Mesenteric fat pad (tissue), 1 donor: ENCODE results near the gene ZBP1. TPM values are rescaled to one million over a fixed set of nuclear protein-coding genes. Genes with fewer than 3 reads are reported as not detected.
"Not testable (repeated sequence)": the region's sequence is repeated elsewhere in the genome, so short reads cannot be mapped to it uniquely, and the experiment has no call there.

ENCODE experiments used
- DNase-seq: peaks from one replicate; pipeline ENCODE4 v3.0.0-alpha.2; 2020; ENCODE audit warnings: low spot score
- total RNA-seq: library from RNA; stranded (reverse); fragmentation: NEBNext Ultra II Directional; extraction: Animal tissue kit (Norgen Biotek cat#: 25700); gene quantifications from one replicate; pipeline ENCODE4 v1.2.1, GENCODE V29; 2021
- donor health status: DM: yes; HTN: yes; CAD: no.

ZBP1 gene
- total RNA-seq, 1 donor from 2014 or later: 0.26 TPM

DNA sequence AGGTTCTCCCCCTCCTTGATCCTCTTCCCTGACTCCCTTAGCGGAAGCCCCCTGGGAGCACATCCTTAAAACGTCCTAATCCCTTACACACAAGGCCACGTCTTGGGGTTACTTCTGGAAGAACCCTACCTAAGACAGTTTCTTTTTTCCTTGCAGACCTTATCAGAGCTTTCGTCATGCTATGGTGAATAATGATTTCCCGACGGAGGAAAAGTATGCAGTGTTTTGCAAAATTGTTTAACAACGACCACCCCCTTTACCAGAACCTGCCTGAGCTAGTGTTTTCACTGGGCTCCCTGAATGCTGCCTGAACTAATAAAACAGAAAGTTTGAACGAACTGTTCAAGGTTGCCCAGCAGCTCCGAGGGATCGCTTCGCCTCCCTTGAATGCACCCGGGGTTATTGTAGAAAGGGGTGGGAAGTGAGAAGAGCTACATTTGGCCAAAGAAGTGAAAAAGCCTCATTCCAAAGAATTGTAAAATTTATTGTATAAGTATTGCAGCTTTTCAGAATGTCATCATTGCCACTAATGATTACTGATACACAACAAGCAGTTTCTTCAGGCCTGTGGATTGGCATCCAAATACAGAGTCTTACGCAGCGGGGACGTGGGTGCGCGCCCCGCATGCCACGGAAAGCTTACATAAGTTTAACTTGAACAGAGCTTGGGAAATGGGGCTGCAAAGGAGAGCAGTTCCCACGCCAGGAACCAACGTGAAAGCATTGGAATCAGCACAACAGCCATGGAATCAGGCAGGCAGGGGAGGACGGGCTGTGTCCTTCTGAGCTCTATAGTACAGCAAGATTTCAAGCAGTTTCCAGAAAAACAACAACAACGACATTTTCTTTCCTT is 27.9 kb upstream of the ZBP1 start:
- DNase-seq: no peak

DNA sequence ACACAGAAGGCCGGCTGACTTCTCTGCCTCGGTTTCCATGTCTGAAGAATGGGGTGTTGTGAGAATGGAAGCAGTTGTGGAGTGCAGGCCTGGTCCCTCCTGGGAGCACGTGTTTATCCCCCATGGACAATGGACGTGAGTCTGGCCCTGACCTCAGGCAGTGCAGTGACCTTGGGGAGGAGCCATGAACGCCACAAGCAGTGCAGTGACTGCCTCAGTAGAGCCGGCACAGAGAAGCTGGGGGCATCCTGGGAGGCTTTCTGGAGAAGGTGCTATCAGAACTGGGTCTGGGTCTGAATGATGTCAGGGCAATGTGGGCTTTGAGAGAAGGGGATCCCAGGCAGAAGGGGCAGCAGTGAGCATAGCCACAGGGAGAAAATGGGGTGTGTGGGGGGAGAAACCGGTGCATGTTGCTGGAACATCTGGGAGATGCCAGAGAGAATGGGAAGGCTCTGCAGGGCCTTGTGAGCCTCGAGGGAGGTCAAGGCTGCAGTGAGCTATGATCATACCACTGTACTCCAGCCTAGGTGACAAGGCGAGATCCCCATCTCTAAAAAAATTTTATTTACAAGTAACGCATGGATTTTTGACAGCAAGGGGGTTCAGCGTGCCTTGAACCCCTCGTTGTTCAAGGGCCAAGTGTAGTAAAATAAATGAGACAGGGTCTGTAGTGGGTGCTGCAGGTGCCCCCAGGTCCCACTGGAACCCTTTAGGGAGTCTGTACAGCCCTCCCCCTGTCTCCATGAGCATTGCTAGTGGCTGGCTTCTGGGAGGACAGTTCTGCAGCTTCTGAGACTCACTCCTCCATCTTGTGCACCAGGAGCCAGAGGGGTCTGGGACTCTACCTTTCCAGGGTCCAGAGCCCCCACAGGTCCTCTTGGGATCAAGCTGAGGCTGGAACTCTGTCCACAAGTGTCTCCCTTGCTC is 27.0 kb upstream of the ZBP1 start:
- peak; percentile 73 for DNase-seq

DNA sequence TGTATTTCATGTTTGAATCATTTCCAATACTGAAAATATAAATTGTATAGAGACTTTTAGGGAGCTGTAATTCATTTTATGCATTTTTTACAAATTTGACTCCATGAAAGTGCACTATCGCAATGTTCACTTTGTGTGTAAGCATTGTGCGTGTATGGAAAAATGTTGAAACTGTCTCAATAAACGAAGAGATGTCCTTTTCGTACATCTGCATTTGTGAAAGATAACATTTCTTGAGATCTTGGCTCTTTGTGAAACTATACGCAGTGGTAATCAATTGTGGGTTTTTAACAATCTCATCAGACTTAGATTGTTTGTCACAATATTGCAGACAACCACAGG is 18.6 kb upstream of the ZBP1 start:
- DNase-seq: no peak

DNA sequence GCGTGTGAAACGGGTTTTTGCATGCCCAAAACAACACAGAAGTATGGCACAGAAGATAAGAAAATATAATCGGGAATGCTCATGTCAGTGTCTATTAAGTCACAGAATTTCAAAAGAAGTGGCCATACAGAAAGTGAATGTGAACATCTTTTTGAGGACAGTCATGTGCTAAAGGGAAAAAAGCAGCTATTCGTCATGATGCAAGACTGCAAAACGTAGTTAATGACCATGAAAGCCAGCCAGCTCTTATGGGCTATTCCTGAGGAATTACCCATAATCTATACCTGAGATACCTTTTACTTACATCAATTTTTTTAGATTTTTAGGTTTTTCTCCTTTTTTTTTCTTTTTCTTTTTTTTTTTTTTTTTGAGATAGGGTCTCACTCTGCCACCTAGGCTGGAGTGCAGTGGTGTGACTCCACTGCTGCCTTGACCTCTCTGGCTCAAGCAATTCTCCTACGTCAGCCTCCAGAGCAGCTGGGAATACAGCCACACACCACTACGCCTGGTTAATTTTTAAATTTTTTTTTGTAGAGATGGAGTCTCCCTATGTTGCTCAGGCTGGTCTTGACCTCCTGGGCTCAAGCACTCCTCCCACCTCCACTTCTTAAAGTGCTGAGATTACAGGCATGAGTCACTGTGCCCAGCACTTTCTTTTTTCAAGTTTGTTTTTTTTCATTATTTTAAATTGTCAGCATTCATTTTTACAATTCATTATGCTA is 18.1 kb upstream of the ZBP1 start:
- DNase-seq: no peak

DNA sequence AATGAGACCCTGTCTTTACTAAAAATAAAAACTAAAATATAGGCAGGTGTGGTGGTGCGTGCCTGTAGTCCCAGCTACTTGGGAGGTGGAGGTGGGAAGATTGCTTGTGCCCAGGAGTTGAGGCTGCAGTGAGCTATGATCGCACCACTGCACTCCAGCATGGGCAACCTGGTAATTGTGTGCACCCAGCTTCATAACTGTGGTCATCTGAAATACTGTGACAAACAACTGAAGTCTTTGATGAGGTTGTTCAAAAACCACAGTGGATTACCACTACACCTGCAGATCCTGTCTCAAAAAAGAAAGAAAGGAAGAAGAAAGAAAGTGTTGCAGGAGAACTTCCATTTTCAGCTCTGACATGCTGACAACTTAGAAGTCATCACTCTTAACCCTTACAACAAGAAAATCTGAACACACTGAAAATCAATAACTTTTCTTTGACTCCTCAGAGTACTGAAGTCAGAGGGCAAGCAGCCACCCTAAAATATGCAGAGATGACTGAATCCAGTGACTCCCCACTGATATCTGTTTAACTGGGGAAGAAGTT is 13.8 kb upstream of the ZBP1 start:
- DNase-seq: no peak

DNA sequence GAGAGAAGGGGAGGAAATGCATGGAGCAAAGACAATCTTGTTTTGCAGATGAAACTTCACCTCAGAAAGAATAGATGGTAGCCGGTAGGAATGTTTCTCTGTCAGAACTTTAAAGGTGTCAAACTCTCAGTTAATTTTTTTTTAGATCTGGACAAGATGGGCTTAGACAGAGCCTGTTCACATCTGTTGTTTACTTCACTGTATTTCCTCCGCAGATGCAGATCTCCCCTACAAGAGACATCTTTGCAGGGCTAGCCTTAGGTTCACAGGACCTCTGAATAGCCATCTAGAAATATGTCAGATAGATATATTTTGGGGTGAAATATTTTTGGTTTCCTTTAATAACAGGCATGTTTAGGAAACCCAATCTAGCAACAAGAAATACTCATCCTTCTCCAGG is 12.1 kb upstream of the ZBP1 start:
- DNase-seq: no peak

DNA sequence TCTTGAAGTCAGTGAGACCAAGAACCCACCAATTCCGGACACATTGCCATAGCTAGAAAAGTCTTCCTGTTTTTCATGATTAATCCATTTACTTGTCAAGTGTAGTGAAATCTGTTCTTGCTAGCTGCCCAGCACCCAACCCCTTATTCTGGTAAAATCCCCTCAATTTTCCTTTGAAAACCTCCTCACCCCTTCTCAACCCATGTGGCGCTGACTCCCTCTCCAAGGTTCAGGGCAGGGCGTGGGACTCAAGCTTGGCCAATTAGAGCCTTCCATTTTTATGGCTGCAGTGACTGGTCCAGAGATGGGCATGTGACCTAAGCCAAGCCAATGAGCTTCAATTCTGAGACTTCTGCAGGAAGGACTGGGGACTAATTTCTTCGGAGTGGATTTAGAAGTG is 9.8 kb upstream of the ZBP1 start:
- DNase-seq: no peak

DNA sequence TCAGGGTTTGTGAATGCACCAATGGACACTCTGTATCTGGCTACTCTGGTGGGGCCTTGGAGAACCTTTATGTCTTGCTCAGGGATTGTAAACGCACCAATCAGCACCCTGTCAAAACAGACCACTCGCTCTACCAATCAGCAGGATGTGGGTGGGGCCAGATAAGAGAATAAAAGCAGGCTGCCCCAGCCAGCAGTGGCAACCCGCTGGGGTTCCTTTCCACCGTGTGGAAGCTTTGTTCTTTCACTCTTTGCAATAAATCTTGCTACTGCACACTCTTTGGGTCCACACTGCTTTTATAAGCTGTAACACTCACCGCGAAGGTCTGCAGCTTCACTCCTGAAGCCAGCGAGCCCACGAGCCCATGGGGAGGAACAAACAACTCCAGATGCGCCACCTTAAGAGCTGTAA is 9.3 kb upstream of the ZBP1 start:
- not testable (repeated sequence) for DNase-seq

DNA sequence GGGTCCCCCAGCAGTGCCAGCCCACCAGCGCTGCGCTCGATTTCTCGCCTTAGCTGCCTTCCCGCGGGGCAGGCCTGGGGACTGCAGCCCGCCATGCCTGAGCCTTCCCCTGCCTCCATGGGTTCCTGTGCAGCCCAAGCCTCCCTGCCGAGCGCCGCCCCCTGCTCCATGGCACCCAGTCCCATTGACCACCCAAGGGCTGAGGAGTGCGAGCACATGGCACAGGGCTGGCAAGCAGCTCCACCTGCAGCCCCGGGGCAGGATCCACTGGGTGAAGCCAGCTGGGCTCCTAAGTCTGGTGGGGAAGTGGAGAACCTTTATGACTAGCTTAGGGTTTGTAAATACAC is 8.7 kb upstream of the ZBP1 start:
- not testable (repeated sequence) for DNase-seq

DNA sequence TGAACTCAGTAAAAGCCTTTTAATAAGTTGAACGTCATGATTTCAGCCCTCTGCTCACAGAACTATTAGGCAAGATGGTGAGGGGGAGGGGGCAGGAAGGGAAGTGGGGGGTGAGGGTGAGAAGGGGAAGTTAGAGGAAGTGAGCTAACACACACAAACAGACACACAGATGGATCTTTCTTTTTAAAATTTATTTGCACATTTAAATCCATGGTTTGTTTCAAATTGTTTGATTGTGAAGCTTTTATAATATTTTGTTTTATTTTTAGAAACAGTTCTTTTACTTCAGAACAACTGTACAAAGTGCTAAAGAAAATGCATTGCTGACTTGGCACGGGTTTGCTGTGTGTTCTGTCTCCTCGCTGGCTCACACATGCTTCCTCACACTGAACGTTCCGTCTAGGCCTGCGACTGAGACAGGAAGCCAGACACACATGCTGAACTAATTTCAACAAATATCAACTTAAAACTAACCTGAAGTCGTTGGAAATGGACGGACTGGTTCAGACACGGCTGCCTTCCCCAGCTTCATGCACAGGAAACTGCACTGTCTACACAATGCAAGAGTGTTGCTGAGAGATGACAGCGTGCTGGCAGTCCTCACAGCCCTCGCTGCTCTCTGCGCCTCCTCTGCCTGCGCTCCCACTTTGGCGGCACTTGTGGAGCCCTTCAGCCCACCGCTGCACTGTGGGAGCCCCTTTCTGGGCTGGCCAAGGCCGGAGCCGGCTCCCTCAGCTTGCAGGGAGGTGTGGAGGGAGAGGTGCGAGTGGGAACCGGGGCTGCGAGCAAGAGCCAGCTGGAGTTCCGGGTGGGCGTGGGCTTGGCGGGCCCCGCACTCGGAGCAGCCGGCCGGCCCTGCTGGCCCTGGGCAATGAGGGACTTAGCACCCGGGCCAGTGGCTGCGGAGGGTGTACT is 8.1 kb upstream of the ZBP1 start:
- DNase-seq: no peak

DNA sequence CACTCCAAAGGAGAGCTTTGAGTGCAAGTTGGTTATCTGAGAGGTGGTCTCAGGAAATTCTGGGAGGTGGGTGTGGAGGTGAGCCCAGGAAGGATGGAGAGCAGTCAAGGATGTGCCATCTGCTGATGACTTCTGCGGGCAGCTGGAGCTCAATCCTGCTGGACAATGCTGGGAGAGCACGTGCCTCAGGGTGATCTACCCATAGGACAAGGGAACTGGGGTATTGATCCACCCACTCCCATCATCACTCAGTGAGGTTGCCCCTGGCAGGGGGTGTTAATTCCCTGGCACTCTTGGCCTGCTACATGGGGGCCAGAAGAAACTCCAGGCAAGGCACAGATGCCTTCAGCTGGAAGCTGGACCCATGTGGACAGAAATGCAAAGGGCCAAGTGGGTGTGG is 7.1 kb upstream of the ZBP1 start:
- DNase-seq: no peak

DNA sequence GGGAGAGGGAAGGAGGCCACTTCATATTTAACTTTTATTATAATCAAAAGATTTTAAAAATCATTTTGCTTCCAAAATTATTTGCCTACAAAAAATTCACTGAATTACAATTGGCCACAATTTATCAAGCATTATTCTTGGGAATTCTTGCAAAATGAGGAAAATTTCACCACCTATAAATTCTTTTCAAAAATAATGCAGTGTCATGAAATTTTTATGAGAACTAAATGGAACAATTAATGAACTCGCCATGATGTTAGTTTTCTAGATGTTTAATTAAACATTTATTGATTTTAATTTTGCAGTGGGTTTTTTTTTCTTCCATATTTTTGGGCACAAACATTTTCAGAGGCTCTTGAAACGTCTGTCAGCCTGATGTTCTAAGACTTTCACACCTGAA is 5.8 kb upstream of the ZBP1 start:
- DNase-seq: no peak

DNA sequence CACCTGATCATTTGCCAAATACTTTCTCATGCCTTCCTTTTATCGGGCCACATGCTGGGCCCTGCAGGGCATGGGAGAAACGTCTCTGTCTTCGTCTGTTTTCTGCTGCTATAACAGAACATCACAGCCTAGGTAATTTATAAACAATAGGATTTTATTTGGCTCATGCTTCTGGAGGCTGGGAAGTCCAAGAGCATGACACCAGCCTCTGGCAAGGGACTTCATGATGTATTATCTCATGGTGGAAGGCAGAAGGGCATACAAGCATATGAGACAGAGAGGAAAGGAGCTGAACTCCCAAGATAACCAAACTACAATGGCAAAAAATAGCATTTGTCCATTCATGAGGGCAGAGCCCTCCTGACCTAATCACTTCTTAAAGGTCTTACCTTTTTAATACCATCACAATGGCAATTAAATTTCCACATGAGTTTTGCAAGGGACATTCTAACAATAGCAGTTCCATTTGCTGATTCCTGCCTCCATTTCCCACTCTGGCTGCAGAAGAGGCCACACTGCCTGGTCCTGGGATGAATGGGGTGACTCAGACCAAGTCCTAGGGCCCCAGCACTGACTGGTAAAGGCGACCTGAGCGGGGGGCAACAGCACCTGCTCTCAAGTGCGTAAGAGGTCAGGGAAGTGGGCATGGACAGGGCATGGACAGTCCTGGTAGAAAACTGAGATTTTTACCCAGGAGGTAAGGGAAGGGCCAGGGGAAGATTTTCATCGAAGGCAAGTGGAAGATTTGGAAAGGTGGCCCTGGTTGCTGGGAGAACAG is 5.1 kb upstream of the ZBP1 start:
- no peak for DNase-seq

DNA sequence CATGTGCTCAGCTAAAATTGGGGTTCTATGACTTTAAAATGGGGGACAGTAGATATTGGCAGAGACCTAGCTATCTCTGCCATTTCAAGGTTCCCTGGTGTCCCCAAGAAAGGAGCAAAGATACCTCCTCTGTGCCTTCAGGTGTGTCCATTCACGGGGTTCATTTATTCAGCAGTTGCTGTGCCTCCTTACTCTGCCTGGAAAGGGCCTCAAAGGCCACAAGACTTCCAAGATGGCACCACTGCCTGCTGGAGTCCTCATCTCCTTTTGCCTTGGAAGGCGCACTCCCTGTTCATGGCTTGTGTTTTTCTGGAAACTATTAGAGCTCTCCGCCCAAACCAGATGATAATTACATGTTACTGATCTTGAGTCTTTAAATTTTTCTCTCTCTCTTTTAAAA is 3.9 kb upstream of the ZBP1 start:
- no peak for DNase-seq

DNA sequence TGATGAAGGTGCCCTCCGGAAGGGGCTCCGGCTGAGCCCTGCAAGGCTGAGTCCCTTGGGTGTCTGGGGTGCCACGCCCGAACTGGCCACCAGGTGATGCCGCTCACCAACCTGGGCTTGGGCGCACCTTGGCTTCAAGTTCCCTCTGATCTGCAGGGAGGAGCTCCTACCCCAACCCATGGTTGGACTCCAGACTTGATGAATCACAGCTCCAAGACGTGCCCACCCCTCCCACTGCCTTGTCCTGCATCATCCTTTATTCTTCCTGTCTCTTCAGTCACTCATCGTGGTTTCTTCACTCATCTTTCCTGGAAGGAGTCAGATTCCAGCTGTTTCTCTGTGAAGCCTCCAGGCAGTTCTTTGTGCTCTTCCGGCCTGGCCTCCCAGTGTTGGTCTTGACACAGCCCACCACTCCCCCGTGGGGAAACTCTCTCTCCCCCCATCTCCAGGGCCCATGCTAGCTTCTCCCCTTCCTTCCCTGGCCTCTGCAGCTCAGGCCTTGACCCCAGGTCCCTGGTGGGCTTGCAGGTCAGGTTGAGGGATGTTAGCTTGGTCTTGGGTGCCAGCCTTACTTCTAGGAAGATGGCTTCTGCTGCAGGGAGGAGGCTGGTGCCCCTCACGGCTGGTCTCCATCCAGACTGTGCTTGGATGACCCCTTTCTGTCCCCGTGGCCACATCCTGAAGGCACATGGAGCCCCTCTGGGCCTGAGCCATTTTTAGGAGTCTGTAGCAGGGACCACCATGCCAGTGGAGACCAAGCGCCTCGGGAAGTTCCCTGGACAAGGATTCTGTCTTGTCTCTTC is 2.6 kb upstream of the ZBP1 start:
- DNase-seq: no peak

DNA sequence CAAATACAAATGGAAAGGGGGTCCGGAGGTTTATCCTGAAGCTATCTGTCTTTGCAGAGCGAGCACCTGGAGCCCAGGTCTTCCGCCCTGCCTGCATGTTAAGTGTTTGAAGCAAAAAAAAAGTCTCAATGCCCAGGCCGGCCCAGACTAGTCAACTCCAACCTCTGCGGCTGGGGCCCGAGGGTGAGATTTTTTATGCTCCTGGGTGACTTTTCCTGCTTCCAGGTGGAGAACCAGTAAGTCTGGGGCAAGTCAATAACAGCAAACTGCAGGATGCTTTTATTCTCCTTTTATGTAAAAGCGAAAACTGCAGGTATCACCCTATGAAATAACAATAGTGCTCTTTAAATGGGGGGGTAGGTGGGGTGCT is 2.0 kb upstream of the ZBP1 start:
- DNase-seq: no peak

DNA sequence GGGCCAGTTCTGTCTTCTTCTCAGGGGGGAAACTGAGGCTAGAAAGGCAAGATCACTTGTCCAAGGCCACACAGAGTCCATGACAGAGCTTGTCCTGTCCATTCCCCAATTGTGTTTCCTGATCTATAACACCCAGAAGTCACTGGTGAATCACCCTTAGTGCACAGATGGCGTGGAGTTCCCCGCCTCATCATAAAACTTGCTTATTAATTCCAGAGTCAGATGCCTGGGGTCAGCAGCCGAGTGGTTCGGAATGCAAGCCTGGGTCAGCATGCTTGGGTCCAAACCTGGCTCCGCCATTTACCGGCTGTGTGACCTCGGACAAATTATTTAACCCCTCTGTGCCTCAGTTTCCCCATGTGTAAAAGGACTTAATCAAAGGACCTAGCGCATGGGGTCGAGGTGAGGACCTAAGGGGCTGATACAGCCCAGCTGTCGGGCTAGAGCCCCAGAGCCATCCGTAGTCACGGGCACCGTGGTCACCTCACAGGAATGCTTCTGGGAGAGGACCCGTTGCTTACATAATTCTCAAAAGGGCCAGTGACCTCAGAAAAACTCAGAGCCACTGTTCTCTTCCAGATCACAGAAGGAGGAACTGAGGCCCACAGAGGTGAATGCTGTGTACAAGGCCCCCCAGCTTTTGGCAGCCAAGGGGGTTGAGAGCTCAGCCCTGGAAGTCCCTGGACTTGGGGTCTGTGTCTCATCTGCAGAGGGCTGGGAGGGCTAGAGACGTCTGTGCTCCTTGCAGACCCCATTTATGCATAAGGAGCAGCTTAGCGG is 1.4 kb upstream of the ZBP1 start:
- no peak for DNase-seq

DNA sequence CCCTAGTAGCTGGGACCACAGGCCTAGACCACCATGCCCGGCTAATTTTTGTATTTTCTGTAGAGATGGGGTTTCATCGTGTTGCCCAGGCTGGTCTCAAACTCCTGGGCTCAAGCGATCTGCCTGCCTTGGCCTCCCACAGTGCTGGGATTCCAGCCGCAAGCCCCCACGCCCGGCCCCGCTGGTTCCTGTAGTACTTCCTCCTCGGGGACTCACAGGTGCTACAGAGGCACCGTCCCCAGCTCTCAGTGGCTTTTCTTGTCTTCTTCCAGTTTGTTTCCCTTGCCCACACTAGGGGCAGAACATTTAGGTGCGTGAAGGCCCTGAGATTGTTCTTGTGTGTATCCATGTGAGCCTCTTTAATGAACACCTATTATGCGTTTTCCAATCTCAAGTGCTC is 773 bp upstream of the ZBP1 start:
- no peak for DNase-seq
